ENCODE data around the gene TOX3. TPM values are rescaled to one million over a fixed set of nuclear protein-coding genes. Genes with fewer than 3 reads are reported as not detected.

TOX3 gene
- total RNA-seq, 6 donors from 2014 or later: 0.61 to 22.0 (median 4.9) TPM

DNA sequence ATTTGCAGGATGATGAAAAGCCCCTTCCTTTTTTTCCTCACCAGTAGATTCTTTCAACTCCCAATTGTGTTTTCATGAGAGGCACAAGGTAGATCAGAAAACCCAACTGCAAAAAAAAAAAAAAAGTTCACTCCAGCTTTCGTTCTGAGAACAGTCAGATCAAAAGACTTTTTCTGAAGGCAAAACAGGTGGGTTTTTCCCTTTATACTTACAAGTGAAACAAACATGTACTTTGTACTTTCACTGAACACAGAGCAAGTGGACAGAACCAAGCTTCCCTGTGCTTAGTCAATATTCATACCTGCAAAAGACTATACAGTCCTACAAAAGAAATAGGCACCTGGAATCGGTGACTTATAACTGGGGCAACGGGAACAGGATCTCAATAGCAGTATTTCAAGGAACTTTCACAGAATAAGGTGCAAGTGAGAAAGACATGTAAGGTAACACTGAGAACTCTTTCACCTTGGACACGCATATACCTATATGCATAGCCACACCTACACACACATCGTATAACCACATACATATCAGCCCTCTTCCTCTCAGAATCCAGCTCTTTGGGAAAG, 54.1 kb downstream of the TOX3 start:
- TF ChIP-seq POLR2AphosphoS5 (IDR thresholded peaks at IDR 0.05) (no peak), POLR2A (IDR thresholded peaks at IDR 0.05) (no peak), EP300 (IDR thresholded peaks at IDR 0.05) (no peak), CTCF (IDR thresholded peaks at IDR 0.05) (no peak)
- H3K4me3 ChIP-seq: no peak overlapping the region
- no peak overlapping the region for H3K27ac ChIP-seq
- no peaks in the 10 kb centered on the region for H3K36me3 ChIP-seq
- 86 to 87% methylated on average over 5 of the region's 5 CpGs for WGBS, 2 donors
- no peaks in the 10 kb centered on the region for H3K9me3 ChIP-seq
- ATAC-seq (ENCODE audit: low FRiP score in 2 of 2) (no peak), DNase-seq (no peak)
- H3K4me1 ChIP-seq: no peaks in the 10 kb centered on the region
- no peaks in the 10 kb centered on the region for H3K27me3 ChIP-seq

DNA sequence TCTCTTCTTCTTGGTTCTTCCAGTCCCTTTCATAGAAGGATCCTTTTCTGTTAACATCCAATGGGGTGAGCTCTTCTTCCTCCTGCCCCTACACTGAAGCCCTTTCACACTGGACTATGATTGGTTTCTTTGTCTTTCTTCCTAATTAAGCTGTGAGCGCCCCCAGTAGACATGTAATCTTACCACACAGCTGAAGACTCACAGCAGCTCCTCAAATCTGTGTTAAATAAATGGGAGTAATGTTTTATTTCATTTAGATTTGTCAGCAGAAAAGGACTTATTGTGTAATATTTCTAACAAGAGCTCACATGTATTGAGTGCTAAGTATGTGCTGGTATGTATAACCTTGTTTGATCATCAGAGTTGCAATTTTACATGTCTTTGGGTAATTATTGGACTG, 55.7 kb downstream of the TOX3 start:
- TF ChIP-seq POLR2AphosphoS5 (IDR thresholded peaks at IDR 0.05): no peak
- no peak for TF ChIP-seq POLR2A (IDR thresholded peaks at IDR 0.05)
- TF ChIP-seq CTCF (IDR thresholded peaks at IDR 0.05): no peak
- no peak for TF ChIP-seq EP300 (IDR thresholded peaks at IDR 0.05)
- H3K27me3 ChIP-seq: no peaks in the 10 kb centered on the region
- ATAC-seq (ENCODE audit: low FRiP score in 2 of 2) (no peak), DNase-seq (no peak)
- H3K27ac ChIP-seq: no peak overlapping the region
- no peaks in the 10 kb centered on the region for H3K9me3 ChIP-seq
- no peaks in the 10 kb centered on the region for H3K4me1 ChIP-seq
- WGBS, 2 donors: 41 to 88% methylated on average over 1 of the region's 1 CpG
- no peak overlapping the region for H3K4me3 ChIP-seq
- no peaks in the 10 kb centered on the region for H3K36me3 ChIP-seq

DNA sequence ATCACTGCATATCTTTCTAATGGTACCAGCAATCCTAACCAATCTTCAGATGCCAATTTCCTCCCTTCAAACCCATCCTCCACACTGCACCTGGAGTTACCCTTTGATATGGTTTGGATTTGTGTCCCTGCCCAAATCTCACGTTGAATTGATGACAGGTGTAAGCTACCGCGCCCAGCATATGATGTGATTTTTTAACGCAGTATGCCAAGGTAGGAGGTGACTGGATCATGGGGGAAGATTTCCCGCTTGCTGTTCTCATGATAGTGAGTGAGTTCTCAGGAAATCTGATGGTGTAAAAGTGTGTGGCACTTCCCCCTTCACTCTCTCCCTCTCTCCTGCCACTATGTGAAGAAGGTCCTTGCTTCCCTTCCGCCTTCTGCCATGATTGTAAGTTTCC, 57.0 kb downstream of the TOX3 start:
- H3K4me1 ChIP-seq: no peaks in the 10 kb centered on the region
- ATAC-seq (ENCODE audit: low FRiP score in 2 of 2) (no peak), DNase-seq (no peak)
- no peaks in the 10 kb centered on the region for H3K36me3 ChIP-seq
- TF ChIP-seq CTCF (IDR thresholded peaks at IDR 0.05) (no peak), EP300 (IDR thresholded peaks at IDR 0.05) (no peak), POLR2AphosphoS5 (IDR thresholded peaks at IDR 0.05) (no peak), POLR2A (IDR thresholded peaks at IDR 0.05) (no peak)
- no peak overlapping the region for H3K27ac ChIP-seq
- no peak overlapping the region for H3K4me3 ChIP-seq
- no peaks in the 10 kb centered on the region for H3K9me3 ChIP-seq
- no peaks in the 10 kb centered on the region for H3K27me3 ChIP-seq
- WGBS, 2 donors: 89 to 95% methylated on average over 6 of the region's 6 CpGs

DNA sequence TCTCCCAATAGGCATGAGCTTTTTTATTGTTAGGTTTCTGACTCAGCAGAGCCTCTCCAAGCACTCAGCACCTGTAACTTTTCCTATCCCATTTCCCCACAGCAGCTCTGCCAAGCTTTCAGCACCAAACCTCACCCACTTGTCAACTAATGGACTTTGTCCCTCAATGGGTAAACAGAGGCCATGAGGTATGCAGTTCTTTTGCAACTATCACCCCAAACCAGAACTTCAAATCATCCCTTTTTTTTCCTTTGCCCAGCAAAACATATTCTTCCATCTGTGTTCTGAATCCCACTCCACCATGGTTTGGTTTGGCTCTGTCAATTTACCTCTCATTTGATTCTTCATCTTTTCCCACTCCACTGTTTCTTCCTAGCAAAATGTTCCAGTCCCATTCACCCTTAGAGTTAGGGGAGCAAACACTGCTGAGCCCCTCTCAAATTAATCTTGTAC, 58.1 kb downstream of the TOX3 start:
- no peak overlapping the region for H3K27ac ChIP-seq
- H3K4me1 ChIP-seq: no peaks in the 10 kb centered on the region
- no peak for ATAC-seq (ENCODE audit: low FRiP score in 2 of 2)
- no peaks in the 10 kb centered on the region for H3K36me3 ChIP-seq
- no peaks in the 10 kb centered on the region for H3K9me3 ChIP-seq
- H3K4me3 ChIP-seq: no peak overlapping the region
- DNase-seq: no peak
- TF ChIP-seq POLR2A (IDR thresholded peaks at IDR 0.05): no peak
- no peaks in the 10 kb centered on the region for H3K27me3 ChIP-seq

DNA sequence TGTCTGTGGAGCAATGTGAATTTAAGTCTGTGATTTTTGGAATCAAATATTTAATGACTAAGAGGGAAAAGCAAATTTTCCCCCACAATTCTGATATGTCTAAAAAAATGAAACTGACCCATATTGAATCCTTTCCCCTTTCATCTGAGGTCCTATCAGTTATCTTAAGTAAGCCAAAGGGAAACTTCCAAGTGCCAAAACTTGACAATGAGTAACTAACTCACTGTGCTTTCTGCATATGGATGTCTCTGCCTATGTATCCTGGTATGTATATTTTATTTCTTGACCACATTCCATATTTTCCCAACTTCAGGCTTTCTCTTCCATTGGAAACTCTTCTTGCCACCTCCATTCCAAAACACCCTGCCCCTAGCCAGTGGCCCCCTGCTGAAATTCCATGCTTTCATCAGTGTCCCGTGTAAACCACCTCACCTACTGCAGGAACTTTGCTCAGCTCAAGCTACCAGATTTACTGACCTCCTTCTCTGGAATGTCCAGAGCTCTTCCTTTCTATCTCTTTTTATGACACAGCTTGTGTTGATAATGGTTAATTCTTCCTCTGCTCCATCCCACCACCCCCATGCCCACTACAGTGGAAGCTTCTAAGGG, 59.0 kb downstream of the TOX3 start:
- no peak overlapping the region for H3K4me3 ChIP-seq

More for the DNA sequence above, 59.0 kb downstream of the TOX3 start:
- no peak overlapping the region for H3K27ac ChIP-seq
- H3K4me1 ChIP-seq: no peaks in the 10 kb centered on the region
- no peak for DNase-seq
- H3K9me3 ChIP-seq: no peaks in the 10 kb centered on the region
- no peak for ATAC-seq (ENCODE audit: low FRiP score in 2 of 2)
- no peaks in the 10 kb centered on the region for H3K36me3 ChIP-seq
- TF ChIP-seq POLR2AphosphoS5 (IDR thresholded peaks at IDR 0.05) (no peak), CTCF (IDR thresholded peaks at IDR 0.05) (no peak), POLR2A (IDR thresholded peaks at IDR 0.05) (no peak), EP300 (IDR thresholded peaks at IDR 0.05) (no peak)
- H3K27me3 ChIP-seq: no peaks in the 10 kb centered on the region
- WGBS, 2 donors: 71 to 77% methylated on average over 1 of the region's 1 CpG

Data from upper lobe of left lung (tissue), 6 donors.